Activated effector memory CD4-positive, alpha-beta T cell treated with Interleukin-2 at 50 U/mL for 16 hours (primary cell): ENCODE results near the gene LPP.

Source experiments
- DNase-seq: peaks from one replicate; pipeline ENCODE4 v3.0.0-alpha.2; 2020

Gene LPP

DNA sequence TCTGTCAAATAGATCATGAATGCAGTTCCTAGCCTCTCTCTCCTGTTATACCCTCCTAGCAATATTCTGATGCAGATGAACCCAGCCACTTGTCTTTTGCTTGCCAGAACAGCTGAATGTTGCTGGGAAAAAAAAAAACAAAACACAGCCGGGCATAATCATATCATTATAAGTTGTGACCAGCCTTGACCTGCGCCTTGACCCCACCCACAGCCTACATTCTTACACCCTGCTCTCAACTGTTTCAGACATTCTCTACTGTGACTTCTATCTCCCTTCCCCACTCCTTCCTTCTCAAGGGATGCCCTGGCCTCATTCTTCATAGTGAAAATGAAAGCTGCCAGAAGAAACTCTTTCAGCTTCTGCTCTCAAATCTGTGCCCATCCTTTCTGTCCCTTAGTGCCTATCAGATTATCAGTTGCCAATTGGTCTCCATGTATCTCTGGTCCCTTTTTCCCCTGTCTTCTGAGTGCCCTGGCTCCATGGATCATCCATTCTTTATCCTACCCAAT is 628.7 kb downstream of the LPP start:
- DNase-seq: no peak

DNA sequence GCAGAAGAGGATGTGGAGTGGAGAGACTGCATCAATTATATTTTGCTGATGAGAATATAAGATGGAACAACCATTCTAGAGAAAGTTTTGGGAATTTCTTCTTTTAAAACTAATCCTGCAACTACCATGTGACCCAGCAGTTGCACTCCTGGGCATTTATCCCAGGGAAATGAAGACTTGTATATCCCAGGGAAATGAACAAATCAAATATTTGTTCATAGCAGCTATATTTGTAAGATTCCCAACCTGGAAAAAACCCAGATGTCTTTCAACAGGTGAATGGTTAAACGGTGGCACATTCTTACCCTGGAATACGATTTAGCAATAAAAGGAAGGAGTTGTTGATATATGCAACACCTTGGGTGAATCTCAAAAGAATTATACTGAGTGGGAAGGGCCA is 632.5 kb downstream of the LPP start:
- no peak for DNase-seq

DNA sequence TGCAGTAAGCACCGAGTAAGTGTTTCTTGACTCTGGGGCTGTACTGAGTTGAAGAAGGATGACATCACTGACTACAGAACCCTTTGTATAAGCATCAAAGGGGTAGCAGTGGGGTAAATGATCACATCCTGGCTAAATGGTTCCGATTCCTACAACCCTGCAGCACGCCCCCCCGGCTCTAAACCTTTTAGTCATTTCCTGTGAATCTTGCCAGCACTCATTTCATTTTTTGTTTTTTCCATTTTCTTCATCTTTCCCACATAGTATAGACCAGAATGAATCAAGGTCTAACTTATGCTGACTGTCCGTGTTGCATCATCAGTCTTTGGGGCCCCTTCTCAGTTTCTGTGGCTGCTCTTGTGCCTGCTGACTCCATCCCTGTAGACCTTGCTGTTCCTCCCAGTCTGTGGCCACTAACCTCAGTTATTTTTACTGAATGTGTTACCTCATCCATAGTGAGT is 634.7 kb downstream of the LPP start:
- no peak for DNase-seq

DNA sequence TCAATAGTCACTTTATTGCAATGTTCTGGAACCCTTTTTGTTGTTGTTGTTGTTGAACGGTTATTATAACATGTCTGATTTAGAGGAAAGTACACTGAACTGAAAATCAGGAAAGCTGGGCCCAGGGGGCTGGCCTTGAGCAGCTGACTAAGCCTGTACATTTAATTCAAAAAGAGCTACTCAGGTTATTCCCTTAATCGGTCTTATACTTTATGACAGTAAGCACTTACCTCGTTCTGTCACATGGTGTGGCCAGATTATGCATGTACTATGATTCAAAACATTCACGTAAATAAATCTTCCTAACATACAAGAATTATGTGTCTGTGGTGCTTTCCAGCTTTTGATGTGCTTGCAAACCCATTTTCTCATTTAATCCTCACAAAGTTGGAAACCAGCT is 635.3 kb downstream of the LPP start:
- no peak for DNase-seq

DNA sequence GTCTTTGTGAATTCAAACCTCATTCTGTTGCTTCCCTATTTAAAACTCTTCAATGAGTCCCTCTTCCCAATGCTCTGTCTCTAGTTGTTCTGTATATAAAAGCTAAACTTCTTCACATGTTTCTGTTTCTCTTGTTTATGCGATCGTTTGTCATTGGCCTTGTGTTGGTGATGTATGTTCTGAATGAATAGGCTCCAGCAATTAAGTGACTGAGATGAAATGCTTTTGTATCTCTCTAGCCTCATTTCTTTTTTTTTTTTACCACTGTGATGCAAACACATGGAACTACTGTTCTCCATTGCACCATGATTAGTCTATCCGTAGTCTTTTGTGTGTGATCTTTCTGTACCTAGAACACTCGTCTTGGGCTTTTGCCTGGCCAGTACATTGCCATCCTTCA is 637.4 kb downstream of the LPP start:
- no peak for DNase-seq

DNA sequence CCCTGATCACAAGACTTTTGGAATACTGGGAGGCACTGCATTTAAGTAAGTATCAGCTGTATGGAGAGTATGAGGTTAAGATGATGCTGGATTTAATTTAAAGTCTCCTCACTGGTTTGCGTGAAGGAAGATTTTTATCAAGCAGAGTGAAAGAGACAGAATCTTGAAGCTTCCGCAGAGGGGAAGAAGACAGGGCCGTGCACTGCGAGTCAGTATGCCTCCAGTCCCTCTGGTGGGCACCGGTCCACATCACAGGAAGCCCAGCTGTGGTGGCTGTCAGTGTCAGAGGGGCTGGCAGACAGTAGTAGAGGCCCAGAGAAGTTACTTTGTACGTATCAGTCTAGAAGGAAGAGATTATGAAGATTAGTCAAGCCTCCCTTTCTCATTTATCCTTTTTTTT is 638.8 kb downstream of the LPP start:
- no peak for DNase-seq

DNA sequence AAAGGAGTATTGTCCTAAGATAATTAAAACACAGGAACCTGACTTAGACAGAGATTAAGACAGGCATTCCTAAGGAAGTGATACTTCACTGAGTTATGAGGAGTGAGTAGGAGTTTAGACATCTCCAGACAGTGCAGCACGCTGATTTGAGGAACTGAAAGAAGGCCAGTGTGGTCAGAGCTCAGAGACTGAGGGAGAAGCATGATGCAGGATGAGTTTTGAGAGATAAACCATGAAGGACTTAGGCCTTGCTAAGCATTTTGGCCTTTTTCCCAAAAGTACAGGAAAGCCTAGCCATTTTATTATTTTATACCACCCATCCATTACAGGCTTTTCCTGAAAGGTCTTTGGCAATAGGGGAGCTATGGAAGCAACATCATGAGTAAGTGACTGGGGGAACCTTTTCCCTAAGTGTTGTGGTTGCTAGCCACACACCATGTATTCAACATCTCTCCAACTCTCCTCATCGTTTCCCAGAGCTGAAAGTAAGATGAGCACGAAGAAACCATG is 642.2 kb downstream of the LPP start:
- DNase-seq: no peak

DNA sequence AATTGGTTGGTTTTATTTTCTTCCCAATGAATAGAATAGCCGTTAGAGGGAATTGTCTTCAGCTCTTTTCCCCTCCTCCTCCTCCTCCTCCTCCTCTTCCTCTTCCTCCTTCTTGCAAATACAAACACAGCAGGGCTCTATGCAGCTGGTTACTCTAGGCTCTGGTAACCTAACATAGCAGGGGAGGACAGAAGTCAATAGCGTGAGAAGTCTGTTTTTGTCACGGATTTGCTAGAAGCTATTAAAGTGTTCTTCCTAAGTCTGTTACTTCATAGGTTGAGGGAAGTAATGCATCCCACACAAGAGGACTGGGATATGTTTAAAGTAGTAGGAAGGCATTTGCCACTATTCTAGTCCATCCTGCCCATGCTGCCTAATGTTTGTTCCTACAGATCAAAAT is 643.1 kb downstream of the LPP start:
- no peak for DNase-seq

DNA sequence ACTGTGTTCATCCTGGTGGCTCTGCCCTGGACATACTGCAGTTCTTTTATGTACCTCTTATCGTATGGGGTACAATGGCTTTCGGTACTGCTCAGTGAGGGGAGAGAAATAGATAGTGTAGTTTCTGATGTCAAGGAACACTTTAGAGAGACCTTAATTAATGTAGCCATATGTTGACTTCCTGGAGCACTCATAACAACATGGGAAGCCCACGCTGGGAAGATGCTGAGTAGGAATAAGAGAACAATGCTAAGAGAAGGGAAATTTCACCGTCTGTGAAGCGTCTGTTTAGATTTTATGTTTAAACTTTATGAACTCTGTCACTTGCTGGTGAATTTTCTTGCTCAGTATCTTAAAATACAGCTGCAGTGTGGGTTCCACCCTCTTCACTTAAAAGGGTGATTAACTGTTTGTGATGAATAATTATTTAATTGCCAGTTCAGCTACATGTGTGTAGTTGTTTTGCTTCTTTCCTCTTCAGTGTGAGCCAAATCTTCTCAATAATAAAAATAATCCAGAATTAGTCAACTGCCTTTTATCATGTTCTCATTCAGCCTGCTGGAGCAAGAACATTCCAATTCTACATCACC is 644.7 kb downstream of the LPP start:
- no peak for DNase-seq

DNA sequence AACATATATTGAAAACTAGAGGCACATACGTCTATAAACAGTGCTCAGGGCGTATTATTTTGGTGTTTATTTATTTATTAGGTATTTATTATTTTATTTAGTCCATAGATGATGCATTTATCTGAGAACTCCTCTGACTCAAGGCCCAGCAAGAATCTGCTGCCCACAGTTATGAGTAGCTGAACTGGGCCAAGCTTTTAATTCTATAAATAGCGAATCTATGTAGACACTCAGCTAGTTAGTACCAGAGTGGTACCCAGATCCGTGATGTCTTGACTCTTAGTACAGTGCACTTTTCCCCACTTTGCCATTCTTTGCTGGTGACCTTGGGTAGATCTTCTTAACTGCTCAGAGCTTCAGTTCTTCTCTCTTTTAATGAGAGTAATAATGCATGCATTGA is 647.4 kb downstream of the LPP start:
- no peak for DNase-seq

DNA sequence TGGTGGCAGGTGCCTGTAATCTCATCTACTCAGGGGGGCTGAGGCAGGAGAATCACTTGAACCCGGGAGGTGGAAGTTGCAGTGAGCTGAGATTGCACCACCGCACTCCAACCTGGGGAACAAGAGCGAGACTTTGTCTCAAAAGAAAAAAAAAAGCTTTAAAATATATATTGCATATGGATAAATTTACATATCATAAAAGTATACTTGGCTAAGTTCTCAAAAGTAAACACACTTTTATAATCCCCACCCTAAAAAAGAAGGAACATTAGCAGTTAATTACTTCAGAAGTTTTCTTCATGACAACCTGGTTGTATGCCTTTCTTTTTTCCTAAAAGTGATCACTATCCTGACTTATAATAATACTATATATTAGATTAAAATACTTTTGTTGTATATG is 648.7 kb downstream of the LPP start:
- DNase-seq: no peak

DNA sequence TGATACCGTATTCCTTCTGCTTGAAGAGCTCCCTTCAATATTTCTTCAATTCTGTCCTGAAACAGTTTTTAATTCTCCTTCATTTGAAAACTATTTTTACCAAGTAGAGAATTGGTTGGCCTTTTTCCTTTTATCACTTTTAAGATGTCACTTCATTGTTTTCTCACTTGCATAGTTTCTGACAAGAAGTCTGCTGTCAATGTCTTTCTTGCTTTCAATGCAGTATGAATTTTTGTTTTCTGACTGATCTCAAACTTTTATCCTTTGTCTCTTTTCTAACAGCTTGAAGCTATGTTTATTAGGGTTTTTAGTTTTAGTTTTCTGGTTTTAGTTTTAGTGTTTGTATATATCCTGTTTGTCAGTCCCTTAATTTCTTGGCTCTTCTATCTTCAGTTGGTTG is 653.0 kb downstream of the LPP start:
- DNase-seq: no peak

DNA sequence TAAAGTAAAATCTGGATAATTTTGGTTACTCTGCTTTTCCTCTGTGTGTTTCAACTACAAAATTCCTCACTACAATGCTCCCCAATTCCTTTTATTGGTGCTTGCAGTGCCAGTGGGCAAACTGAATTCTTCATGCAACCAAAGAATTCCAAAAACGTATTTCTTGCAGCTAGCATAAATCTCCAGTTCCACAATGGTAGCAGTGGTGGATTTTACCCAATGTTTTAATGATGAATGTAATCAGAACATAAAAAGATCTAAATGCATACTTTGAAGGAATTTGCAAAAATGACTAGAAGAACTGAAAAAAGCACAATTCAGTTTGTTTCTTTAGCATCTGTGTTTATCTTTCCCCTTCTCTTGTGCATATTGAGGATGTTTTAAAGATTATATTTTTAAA is 658.2 kb downstream of the LPP start:
- DNase-seq: no peak

DNA sequence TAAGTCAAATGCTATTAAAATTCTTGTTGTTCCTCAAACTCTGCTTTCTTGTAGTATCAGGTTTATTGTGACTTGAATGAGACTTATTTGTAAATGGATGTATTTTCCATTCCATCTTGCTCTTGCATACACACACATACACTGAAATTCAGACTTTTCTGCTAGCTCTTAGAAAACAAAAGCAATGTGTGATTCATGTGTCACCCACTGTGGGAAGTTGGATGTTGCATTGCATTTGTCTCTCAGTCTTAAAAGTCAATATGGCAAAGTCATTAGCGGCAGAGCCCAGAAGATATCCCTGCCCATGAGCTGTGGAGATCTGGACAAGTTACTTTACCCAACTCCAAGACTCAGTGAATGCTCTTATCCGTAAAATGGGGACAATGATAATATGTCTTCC is 660.6 kb downstream of the LPP start:
- DNase-seq: no peak

DNA sequence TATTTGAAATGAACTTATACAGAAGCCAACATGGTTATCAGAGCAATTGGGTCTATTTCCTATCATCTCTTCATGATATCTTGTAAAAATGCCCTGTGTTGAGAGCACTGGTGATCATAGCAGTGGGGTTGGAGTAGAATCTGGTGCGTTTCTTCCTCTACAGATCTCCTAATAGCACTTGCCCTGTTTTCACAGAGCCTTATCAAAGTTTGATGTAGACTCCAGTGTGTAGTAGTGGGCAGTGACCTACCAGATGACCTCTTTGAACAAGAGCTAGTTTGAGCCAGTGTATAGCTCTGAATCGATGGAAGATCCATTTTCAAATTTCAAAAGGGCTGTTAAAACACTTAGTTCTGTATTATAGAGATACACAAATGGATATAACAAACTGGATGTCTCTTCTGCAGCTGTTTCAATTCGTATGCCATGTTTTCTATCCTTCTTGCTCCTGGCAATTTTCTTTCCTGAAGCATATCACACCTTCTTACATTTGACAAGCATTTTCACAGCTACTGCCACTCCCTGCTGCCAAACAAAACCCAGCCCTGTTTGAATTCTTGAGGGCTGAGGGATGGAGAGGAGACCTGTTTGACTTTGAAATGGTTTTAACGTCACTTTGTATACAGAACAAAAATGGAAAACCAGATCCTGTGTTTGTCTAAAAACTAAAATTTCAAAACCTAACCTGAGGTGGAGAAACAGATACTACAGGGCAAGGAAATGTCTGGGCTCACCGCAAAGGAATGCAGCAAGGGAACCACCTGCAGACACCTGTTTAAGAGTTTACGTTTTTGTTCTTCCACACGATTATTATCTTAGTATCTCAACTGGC is 663.4 kb downstream of the LPP start:
- no peak for DNase-seq

DNA sequence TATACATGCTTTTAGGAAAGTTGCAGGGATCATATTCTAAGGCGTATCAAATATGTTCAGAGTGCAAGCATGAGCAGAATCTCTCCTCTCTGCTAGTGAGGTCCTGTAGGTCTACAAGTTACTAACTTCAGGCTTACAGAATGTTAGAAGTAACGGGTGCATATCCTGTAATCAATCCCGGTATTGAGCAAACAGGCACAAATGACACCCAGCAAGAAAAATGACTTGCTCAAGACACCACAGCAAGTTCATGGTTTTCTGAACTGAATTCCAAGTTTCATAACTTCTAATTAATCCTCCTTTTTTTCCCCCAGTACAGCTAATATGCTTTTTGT is 663.9 kb downstream of the LPP start:
- DNase-seq: no peak

DNA sequence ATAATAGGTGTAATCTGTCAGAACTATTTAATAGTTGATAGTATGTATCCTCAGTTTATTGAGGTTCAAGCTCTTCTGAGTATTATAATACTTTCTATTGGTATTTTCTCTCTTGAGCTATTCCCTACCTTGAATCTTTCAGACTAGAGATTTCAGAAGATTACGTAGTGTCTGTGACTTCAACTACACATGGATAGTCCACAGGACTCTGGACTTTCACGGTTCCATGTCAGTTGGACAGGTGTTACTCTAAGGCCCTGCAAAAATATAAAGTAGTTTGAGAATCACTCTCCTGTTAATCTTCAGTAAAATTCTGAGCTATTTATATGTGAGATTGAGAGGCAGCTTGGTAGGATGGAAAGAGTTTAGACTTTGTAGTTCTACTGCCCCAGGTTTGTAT is 664.3 kb downstream of the LPP start:
- DNase-seq: no peak

DNA sequence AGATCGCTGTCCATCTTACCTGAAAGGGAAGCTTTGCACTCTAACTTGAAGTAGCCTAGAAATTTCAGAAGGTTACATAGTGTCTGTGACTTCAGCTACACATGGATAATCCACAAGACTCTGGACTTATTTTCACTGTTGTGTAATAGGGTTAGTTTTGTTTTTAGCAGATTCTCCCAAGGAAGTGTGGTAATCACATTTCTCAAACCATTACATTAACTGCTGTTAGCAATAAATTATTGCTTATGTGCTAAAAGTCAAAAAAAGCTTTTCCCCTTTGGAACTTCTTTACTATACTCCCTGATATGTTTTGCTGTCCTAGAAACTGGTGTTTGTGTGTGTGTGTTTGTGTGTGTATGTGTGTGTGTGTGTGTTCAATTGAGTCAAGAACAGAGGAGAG is 666.0 kb downstream of the LPP start:
- DNase-seq: no peak

DNA sequence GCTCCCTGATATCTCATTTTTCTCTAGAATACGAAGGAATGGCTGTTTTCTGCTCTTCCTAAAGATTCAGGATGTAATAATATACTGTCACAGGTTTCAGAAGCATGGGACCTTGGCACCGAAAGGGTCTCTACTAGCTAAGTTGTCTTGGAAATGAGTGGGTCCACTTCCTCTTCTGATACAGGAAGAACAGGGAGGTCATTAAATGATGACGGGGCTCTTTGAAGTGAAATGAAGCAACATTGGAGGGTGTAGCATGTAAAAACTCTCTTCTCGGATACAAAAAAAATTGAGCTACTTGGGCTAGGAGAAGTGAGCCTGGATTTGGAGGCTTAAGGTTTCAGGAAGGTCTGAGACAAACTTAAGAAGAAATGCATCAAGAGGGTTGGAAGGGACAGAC is 668.0 kb downstream of the LPP start:
- no peak for DNase-seq

DNA sequence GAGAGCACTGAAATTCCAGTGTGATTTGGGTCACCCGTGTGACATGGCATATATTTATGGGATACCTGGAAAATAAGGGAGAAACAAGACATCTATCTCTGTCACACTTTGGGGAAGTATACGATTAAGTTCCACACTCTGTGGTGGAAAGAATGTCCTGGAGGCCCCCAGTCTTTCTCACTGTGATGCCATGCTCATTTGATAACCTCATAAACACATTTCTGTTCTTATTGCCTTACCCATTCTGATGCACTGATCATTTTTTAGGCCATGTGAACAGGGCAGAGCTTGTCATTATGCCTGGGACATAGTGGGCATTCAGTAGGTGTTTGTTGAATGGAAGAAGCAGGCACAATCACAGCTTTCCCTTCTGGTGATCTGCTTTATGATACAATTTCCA is 668.5 kb downstream of the LPP start:
- no peak for DNase-seq

DNA sequence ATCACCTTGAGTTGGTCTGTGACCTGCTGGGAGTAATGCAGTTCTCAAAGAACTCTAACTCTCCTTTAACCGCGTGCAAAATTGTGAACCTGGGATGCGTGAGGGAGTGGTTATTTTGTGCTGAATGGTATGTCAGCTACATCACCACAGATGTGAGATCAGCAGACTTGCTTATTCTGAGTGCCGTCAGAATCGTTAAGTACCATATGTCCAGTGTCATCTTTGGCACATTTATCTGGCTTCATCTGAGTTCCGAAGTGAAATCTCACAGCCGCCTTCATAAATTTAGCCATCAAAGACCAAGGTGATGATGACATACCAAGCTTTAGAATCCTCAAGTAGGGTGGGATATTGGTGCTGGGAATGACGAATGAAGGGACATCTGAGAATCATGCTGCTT is 670.6 kb downstream of the LPP start:
- no peak for DNase-seq

DNA sequence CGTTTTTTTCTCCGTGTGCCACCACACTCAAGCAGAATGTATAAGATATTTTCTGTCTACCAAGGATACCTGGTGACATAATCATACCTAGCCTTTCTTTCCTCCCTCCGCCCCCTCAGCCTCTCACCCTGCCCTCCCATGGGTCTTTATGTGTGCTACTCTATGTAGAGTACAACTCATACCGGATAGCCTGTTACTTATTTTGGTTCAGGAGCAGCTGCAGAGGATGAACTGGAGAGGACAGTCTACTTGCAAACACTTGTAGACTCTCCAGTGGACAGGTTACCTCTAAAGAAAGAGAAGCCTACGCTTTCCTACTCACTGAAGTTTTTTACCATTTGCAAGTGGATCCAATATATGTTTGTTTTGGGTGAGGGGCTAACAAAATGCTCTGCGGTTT is 671.9 kb downstream of the LPP start:
- DNase-seq: no peak

DNA sequence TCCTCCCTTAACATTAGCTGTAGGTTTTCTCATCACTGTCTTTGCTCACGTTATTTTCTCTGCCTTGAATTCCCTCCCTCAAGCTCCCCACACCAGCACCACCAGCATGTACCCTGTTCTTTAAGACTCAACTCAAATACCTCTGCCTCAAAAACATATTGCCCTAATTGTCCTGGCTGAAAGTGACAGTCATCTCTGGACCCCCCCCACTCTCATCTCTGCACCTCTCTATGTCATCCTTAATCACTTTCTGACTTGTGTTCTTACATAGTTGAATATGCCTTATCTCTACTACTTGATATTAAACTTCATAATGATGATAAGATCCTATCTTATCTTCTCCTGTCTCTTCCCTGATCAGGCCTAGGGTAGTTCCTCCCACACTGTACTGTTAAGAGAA is 672.6 kb downstream of the LPP start:
- no peak for DNase-seq

DNA sequence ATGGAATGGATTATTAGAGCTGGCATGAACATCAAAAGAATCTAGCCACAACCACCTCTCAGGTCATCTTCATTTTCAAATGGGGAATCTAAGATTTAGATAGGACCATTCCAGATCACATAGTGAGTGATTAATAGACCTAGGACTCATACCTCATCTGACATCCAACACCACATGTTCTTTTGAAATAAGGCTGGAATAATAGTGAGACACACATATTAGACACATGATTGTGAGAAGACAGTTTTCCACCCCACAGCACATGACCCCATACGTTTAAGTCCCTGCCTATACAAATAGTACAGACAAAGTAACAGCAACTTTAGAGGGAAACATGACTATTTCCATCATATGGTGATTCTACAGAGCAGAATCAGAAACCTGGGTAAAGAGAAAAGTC is 673.1 kb downstream of the LPP start:
- no peak for DNase-seq

DNA sequence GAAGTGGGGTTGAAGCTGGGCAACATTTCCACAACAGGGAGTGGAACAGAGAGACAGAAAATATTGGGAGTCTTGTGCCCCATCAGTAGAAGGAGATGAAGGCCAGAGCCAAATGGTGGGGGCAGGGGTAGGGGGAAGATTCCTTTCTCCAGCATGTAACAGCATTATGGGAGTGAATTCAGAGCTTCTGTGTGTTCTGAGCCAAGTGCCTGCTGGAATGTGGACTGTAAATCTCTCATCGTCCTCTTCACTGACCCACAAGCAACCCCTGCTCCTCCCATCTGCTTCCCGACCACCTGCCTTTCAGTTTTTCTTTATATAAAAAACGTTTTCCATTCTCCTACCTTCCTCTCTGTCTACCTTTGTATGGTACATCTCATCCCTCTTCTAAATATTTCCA is 673.6 kb downstream of the LPP start:
- DNase-seq: no peak
